Measurements from ENCODE around the gene PNKP.

Gene PNKP

GRCh38 chr19:49866933-49867782 lies at the start of gene PNKP:
Gene PNKP (minus strand): TSS chr19:49867576. CDS start chr19:49867204, 372 bp downstream.
- DNase-seq (ENCODE audit: low read depth in 2 of 3, low spot score in 1 of 3): peak; percentile 77 to 88 (median 77)

GRCh38 chr19:49915271-49915670 lies 47.9 kb upstream of the PNKP start:
- DNase-seq (ENCODE audit: low read depth in 2 of 3, low spot score in 1 of 3): no peak

DNA sequence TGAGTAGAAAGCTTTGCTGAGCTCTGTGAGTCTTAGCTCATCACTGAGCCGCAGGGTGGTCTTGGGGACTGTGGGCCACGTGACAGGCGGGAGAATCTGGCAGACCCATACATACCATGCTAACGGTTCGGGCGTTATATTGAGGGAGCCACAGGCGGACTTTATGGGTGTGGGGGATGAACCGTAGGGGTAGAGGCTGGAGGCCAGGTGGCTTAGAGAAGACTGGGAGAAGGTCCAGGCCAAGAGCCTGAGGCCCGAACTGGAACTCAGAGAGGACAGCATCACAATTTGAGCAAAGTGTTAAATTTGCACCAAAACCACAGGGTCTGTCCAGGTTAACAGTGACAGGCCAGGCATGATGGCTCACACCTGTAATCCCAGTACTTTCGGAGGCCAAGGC lies 46.3 kb upstream of the PNKP start:
- no peak for DNase-seq (ENCODE audit: low read depth in 2 of 3, low spot score in 1 of 3)

DNA sequence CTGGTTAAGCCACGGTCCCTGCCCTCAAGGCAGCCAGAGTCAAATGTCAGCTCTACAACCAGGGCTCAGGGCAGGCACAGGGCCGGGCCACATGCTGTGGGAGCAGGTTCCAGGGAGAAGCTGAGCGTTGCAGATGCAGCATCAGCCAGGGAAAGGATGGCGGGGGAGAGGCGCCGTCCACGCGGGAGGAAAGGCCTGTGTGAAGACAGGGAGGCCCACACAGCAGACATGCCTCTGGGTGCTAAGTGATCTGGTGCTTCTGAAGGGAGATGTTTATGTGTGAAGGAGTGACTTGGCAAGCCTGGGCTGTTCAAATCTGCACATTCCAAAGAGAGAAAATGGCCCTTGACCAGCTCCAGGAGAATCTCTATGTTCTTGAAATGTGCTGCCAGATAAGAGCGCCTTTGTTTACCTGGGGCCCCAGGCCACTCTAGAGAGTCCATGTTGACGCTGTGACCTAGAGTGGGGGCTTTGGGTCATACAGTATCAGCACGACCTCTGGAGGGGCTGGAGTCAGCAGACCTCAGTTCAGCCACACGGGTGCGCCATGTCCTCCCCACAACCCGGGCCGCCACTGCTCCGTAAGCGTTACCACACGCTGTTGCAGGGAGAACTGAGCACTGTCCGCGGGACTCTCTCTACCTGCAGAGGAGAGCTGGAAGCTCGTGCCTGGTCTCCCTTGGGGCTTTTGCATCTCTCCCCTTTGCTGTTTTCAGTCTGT lies 45.7 kb upstream of the PNKP start:
- no peak for DNase-seq (ENCODE audit: low read depth in 2 of 3, low spot score in 1 of 3)

- peak in 1 of 3 donors; percentile 36 for DNase-seq (ENCODE audit: low read depth in 2 of 3, low spot score in 1 of 3)
Observed at GRCh38 chr19:49911381-49912145, 44.2 kb upstream of the PNKP start.

- no peak for DNase-seq (ENCODE audit: low read depth in 2 of 3, low spot score in 1 of 3)
Observed at GRCh38 chr19:49910179-49910578, 42.8 kb upstream of the PNKP start.

DNA sequence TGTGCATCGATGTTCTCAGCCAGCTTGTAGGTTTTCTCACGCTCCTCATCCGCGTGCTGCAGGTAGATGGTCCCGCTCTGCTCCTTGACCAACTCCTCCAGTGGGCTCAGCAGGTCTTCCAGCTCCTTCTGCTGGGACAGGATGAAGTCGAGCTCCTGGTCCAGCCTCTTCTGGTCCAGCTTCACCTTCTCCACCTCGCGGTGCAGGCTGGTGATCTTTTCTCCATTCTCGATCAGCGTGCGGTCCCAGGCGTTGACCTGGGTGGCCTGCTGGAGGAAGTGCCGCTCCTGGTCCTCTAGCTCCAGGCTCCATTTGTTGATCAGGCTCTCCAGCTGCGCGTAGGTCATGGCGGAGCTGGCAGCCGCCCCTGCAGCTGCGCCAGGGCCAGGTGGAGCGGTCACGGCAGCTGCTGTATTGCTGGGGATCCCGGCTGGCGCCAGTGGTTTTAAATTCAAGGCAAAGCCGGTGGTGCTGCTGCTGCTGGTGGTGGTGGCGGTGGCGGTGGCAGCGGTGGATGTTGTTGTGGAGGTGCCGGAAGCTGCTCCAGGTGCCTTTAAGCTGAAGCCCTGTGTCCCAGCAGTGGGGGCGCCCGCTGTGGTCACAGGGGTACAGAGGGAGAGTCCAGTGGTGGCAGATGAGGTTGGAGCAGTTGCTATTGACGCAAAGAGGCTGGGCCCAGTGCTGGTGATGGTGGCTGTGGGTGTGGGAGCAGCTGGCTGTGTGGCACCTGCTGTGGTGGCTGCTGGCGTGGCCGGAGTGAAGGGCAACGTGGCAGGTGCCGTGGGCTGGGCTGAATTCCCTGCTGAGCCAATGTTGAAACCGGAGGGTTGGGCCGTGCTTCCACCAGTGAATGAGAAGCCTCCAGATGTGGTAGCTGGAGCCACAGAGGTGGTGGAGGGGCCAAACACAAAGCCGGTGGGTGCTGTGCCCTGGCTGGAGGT lies 41.4 kb upstream of the PNKP start:
- DNase-seq (ENCODE audit: low read depth in 2 of 3, low spot score in 1 of 3): no peak

- DNase-seq (ENCODE audit: low read depth in 2 of 3, low spot score in 1 of 3): no peak
Observed at GRCh38 chr19:49907745-49908446, 40.5 kb upstream of the PNKP start.

GRCh38 chr19:49906879-49907564 lies 39.6 kb upstream of the PNKP start:
- no peak for DNase-seq (ENCODE audit: low read depth in 2 of 3, low spot score in 1 of 3)

DNA sequence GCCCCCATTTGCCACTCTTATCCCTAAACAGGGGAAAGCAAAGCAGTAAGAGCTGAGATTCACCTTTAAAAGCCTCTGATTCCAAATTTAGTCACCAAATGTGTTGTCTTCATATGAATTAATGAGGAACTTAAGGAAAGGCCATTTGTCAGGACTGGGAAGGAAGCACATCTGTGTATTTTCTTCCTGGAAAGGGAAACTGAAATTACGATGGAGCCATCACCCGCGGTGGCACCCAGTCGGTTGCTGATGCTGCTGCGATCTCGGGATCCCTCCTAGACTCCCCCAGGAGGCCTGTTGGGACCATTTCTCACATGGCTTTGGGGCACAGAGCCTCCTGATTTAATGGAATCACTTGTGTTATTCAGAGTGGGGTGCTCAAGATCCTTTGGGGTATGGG lies 36.8 kb upstream of the PNKP start:
- DNase-seq (ENCODE audit: low read depth in 2 of 3, low spot score in 1 of 3): no peak

GRCh38 chr19:49896863-49897621 lies 29.7 kb upstream of the PNKP start, which contains the start of gene IL4I1:
Gene IL4I1 (minus strand): TSS chr19:49896887. CDS start chr19:49896160, 727 bp downstream.
- peak in 2 of 3 donors; percentile 48 to 58 for DNase-seq (ENCODE audit: low read depth in 2 of 3, low spot score in 1 of 3)

DNA sequence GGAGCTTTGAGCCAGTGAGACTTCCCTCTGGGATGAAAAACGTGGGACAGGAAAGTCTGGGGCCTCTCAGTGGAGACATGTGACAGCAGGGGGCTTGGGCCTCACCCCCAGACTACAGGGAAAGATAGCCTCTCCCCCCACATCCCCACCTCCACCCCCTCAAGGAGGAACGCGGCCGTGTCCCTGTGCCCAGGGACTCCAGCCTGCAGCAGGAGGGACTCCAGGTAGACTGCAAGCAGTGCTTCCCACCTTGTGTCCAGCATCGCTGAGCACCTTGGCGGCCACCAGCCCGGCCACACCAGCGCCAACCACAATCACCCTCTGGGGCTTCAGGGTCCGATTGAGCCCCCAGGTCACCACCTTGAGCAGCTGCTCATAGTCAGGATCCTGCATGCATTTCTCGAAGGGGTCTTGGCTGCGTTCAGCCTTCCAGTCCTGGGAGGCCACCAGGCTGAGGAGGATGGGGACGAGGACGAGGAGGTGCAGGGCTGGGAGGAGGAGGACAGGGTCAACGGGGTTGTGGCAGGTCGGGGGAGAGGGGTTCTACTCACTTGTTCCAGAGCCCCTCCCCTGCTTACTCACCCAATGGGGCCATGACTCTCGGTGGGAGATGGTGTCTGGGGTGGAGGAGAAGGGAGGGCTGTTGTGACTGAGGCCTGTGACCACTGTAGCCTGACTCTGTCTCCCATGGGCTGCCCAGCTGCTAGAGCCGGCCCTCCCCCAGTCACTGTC lies 28.4 kb upstream of the PNKP start:
- DNase-seq (ENCODE audit: low read depth in 2 of 3, low spot score in 1 of 3): peak in 1 of 3 donors; percentile 31

GRCh38 chr19:49894879-49895565 lies 27.6 kb upstream of the PNKP start:
- peak; percentile 27 to 54 (median 31) for DNase-seq (ENCODE audit: low read depth in 2 of 3, low spot score in 1 of 3)

DNA sequence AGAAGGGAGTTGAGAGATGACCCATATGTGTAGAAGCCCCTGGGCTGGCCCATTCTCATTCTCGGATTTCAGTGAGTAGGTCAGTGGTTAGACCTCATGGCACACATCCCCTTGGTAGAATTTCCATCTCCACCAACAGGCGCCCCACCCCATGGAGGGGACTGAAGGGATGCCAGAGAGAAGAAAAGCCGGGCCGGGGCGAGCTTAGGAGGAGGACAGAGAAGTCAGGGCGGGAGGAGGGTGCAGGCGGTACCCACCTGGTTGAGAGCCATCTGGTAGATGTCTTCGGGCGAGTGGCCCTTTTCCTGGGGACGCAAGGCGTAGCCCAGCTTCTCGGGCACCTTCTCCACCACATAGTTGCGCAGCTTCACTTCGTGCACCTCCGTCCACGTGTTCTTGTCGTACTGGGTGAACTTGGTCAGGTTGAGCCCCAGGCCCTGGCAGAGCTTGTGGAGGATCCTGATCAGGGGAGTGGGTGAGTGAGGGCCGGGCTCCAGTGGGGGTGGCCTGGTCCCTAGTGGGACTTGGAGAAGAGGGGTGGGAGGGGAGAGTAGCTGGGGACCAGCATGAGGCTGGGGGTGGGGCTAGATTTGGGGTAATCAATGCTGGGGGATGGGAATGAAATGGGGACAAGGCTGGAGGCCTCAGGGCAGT lies 26.8 kb upstream of the PNKP start:
- DNase-seq (ENCODE audit: low read depth in 2 of 3, low spot score in 1 of 3): no peak

DNA sequence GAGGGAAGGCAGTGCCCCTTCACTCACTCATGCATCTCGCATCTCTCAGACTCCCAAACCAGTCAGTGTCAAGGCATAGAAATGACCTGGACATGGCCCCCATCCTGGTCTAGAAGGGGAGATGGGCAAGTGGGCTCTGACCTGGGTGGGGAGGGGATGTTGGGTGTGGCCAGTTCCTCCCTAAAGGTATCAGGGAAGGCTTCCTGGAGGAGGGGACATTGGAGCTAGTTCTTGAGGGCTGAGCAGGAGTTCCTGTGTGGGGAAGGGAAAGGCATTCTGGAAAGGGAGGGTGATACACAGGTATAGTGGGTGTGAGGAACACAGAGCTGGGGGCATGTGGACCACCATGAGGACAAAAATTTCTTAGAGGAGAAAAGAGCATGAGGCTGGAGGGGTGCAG lies 25.3 kb upstream of the PNKP start:
- no peak for DNase-seq (ENCODE audit: low read depth in 2 of 3, low spot score in 1 of 3)

GRCh38 chr19:49891393-49891792 lies 24.0 kb upstream of the PNKP start:
- DNase-seq (ENCODE audit: low read depth in 2 of 3, low spot score in 1 of 3): no peak
